Smooth muscle cell (in vitro differentiated cells): ENCODE measurements around the gene GRK2. TPM values are rescaled to one million over a fixed set of nuclear protein-coding genes. Genes with fewer than 3 reads are reported as not detected.

Experiments
- DNase-seq: peaks from one replicate; lab custom pipeline; 2025; ENCODE audit not compliant: unreplicated experiment; lab: John Stamatoyannopoulos, UW
- H2AFZ ChIP-seq: fragments of 200-600 bp; sonication (generic); 2 replicates; pipeline ENCODE4 v1.6.0; 2016; ENCODE audit warnings: antibody characterized with exemption, low read depth, mild to moderate bottlenecking
- H3F3A ChIP-seq: fragments of 200-600 bp; sonication (generic); 2 replicates; pipeline ENCODE4 v1.6.0; 2017; ENCODE audit warnings: antibody characterized with exemption, low read depth
- H3K27ac ChIP-seq: fragments of 200-600 bp; sonication (generic); 2 replicates; pipeline ENCODE4 v1.5.1; 2016; ENCODE audit warnings: low read depth, mild to moderate bottlenecking
- H3K27me3 ChIP-seq: fragments of 200-600 bp; sonication (generic); 2 replicates; pipeline ENCODE4 v1.6.1; 2016; ENCODE audit warnings: low read depth, mild to moderate bottlenecking
- H3K36me3 ChIP-seq: fragments of 200-600 bp; sonication (generic); 2 replicates; pipeline ENCODE4 v1.5.1; 2016; ENCODE audit warnings: low read depth
- H3K4me1 ChIP-seq: fragments of 200-600 bp; sonication (generic); 2 replicates; pipeline ENCODE4 v1.5.1; 2016; ENCODE audit warnings: low read depth
- H3K4me2 ChIP-seq: fragments of 200-600 bp; sonication (generic); 2 replicates; pipeline ENCODE4 v1.6.0; 2016; ENCODE audit warnings: mild to moderate bottlenecking
- H3K4me3 ChIP-seq: fragments of 200-600 bp; sonication (generic); 2 replicates; pipeline ENCODE4 v1.5.1; 2016; ENCODE audit warnings: mild to moderate bottlenecking
- H3K79me2 ChIP-seq: fragments of 200-600 bp; sonication (generic); 2 replicates; pipeline ENCODE4 v1.6.0; 2016; ENCODE audit warnings: low read depth, mild to moderate bottlenecking
- H3K9ac ChIP-seq: fragments of 200-600 bp; sonication (generic); 2 replicates; pipeline ENCODE4 v1.6.0; 2016; ENCODE audit warnings: low read depth
- H3K9me3 ChIP-seq: fragments of 200-600 bp; sonication (generic); replicated peaks from 2 replicates; pipeline ENCODE4 v1.5.1; 2016; ENCODE audit warnings: low read depth
- H4K20me1 ChIP-seq: fragments of 200-600 bp; sonication (generic); 2 replicates; pipeline ENCODE4 v1.6.0; 2016; ENCODE audit warnings: low read depth
- CTCF ChIP-seq: fragments of 200-600 bp; sonication (generic); IDR thresholded peaks from 2 replicates; pipeline ENCODE4 v1.5.1; 2017; ENCODE audit warnings: borderline replicate concordance, mild to moderate bottlenecking, antibody characterized with exemption; ENCODE audit not compliant: insufficient read depth, poor library complexity, severe bottlenecking
- WGBS: methylation state at CpG from one replicate; pipeline ENCODE4 v1.1.7; 2016; ENCODE audit warnings: low lambda C conversion rate; 5-methylcytosine and 5-hydroxymethylcytosine counted together
- polyA plus RNA-seq: library from polyadenylated mRNA; unstranded; fragments of >200 nt; fragmentation: Nextera tagmentation; extraction: Ambion mirVana; gene quantifications from 2 replicates; pipeline ENCODE4 v1.2.1, GENCODE V29; 2016
- total RNA-seq: library from RNA; depleted of rRNA; stranded (reverse); fragments of >200 nt; gene quantifications from 2 replicates; pipeline ENCODE4 v1.2.3, GENCODE V29; 2014

GRK2 gene
- total and polyA plus RNA-seq, 2 experiments from 2014 or later: 22.2 to 42.5 TPM

DNA sequence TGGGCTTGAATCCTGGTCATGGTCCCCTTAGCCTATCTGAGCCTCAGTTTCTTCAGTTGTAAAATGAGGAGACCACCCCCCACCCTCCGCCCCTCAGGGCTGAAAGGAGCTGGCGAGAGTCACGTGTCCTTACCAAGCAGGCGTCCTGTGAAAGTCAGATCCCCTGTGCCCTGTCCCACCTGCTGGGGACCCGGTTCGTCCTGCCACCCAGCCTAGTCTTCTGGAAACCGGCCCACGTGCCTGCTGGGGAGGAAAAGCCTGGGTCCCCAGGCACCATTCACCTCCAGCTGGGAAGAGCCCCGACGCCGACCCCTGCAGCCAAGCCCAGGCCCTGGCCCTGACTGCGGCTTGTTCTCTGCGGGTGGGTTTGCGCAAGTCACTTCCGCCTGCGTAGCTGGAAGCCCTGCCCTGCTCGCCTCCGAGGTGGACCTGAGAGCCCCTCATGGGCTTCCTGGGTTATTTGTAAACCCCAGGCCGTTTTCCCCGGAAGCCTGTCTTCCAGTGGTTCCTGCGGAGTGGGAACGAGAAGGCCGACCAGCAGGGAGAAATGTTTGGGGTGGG lies 36.4 kb downstream of the GRK2 start:
- DNase-seq: no peak
- H2AFZ ChIP-seq: no peak overlapping the region
- no peak overlapping the region for H3K27ac ChIP-seq
- peaks cover 21% of the 10 kb centered on the region for H4K20me1 ChIP-seq
- H3K79me2 ChIP-seq: peaks cover 3% of the 10 kb centered on the region
- no peaks in the 10 kb centered on the region for H3K27me3 ChIP-seq
- peak overlapping the region; percentile 94 for H3K4me3 ChIP-seq
- H3K36me3 ChIP-seq: no peaks in the 10 kb centered on the region
- H3K9me3 ChIP-seq: no peaks in the 10 kb centered on the region
- H3F3A ChIP-seq: no peaks in the 10 kb centered on the region
- no peak for TF ChIP-seq CTCF
- H3K9ac ChIP-seq: peak overlapping the region; percentile 64
- H3K4me2 ChIP-seq: peak overlapping the region; percentile 88
- 19% methylated on average over 23 of the region's 23 CpGs for WGBS
- peaks cover 12% of the 10 kb centered on the region for H3K4me1 ChIP-seq

DNA sequence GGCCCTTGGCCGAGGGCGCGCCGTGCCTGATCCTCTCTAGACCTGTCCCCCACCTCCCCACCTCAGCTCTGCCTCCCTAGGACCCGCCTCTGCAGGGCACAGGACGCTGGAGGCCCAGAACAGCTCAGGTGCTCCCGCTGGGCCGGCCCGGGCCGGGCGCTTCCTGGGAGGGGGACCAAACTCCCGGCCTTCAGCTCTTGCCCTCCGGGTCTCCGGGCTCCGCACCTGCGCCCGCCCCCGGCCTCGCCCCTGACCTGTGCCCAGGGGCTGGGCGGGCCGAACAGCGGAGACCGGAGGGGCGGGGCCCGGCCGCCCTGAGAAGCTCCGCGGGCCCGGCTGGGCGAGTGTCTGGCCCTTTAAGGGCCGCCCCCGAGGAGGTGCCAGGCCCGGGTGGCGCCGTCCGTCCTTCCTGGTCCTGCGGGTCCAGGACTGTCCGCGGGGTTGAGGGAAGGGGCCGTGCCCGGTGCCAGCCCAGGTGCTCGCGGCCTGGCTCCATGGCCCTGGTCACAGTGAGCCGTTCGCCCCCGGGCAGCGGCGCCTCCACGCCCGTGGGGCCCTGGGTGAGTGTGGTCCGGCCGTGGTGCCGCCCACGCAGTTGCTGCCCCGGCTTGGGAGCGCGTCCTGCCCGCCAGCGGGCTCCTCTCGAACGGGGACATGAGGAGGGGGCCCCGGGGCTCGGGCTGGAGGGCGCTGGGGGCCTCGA lies 37.0 kb downstream of the GRK2 start, which contains the start of gene SSH3:
TSS of gene SSH3 (plus strand) at position 399 of the 703 bp plus-strand sequence. CDS start at position 495, 96 bp downstream.
- Histone ChIP-seq H3K36me3 (no peaks in the 10 kb centered on the region), H3K79me2 (no peaks in the 10 kb centered on the region), H3K9ac (peak within 1 kb of the TSS; percentile 64), H2AFZ (no peak within 1 kb of the TSS), H3K4me2 (peak within 1 kb of the TSS; percentile 88), H3K4me3 (peak within 1 kb of the TSS; percentile 94), H3K4me1 (peaks cover 12% of the 10 kb centered on the region), H3K27me3 (no peaks in the 10 kb centered on the region), H3K9me3 (no peaks in the 10 kb centered on the region), H4K20me1 (peaks cover 15% of the 10 kb centered on the region), H3K27ac (no peak within 1 kb of the TSS), H3F3A (no peaks in the 10 kb centered on the region)
- no peak for TF ChIP-seq CTCF
- under 1% methylated on average over 26 of the region's 65 CpGs for WGBS
- DNase-seq: no peak

DNA sequence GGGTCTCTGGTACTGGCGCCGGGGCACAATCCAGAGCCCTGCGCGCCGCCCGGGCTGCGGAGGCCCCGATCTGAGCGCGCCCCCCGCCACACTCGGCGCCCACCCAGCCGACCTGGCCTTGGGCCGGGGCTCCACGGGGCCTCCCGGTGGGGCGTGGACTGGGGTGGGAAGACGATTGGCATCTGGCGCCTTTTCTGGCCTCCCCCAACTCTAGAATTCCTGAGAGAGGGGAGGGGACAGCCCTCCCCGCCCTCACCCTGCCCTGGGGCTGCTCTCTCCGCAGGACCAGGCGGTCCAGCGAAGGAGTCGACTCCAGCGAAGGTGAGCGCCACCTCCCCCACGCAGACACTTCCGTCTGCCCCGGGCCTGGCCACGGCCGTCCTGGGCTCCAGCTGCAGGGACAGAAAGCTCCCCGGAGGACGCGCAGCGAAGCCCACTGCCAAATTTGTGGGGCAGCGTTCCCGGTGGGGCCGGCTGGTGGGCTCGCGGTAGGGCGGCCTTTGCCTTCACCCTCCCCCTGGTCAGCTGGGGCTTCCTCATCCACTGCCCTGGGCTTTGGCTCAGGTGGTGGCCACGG lies 37.6 kb downstream of the GRK2 start:
- Histone ChIP-seq H2AFZ (no peak overlapping the region), H4K20me1 (peaks cover 8% of the 10 kb centered on the region), H3F3A (no peaks in the 10 kb centered on the region), H3K4me3 (peak overlapping the region; percentile 94), H3K4me2 (peak overlapping the region; percentile 88), H3K79me2 (no peaks in the 10 kb centered on the region), H3K27ac (no peak overlapping the region), H3K27me3 (no peaks in the 10 kb centered on the region), H3K9ac (peak overlapping the region; percentile 64), H3K36me3 (no peaks in the 10 kb centered on the region), H3K9me3 (no peaks in the 10 kb centered on the region), H3K4me1 (peaks cover 12% of the 10 kb centered on the region)
- DNase-seq: no peak
- WGBS: 4% methylated on average over 26 of the region's 43 CpGs
- TF ChIP-seq CTCF: no peak
